Immature natural killer cell (primary cell): ENCODE data around the gene PTPRN. TPM values are rescaled to one million over a fixed set of nuclear protein-coding genes. Genes with fewer than 3 reads are reported as not detected.
"Not testable (repeated sequence)": the region's sequence is repeated elsewhere in the genome, so short reads cannot be mapped to it uniquely, and the experiment has no call there.

ENCODE experiments used
- DNase-seq, 3 donors: peaks; one replicate each; pipeline ENCODE4 v3.0.0; 2022; ENCODE audit warnings: mixed read lengths in 1 of 3
- H3K27ac Mint-ChIP-seq, 6 donors: one replicate each; pipeline ENCODE4 v1.8.0; 2020; ENCODE audit warnings: mixed read lengths in 6 of 6, mild to moderate bottlenecking in 5 of 6, inconsistent platforms in 4 of 6, moderate library complexity in 3 of 6
- H3K27me3 Mint-ChIP-seq, 3 donors: one replicate each; pipeline ENCODE4 v1.8.0; 2020 to 2021; ENCODE audit warnings: low read depth in 3 of 3, mild to moderate bottlenecking in 3 of 3, mixed read lengths in 3 of 3, moderate library complexity in 3 of 3, inconsistent platforms in 1 of 3
- H3K36me3 Mint-ChIP-seq, 3 donors: one replicate each; pipeline ENCODE4 v1.8.0; 2020; ENCODE audit warnings: mixed read lengths in 3 of 3, inconsistent platforms in 2 of 3, mild to moderate bottlenecking in 2 of 3
- H3K4me1 Mint-ChIP-seq, 2 donors: one replicate each; pipeline ENCODE4 v1.8.0; 2020; ENCODE audit warnings: inconsistent platforms in 2 of 2, mild to moderate bottlenecking in 2 of 2, mixed read lengths in 2 of 2, moderate library complexity in 1 of 2
- H3K4me3 Mint-ChIP-seq, 5 donors: one replicate each; pipeline ENCODE4 v1.8.0; 2020; ENCODE audit warnings: mild to moderate bottlenecking in 5 of 5, mixed read lengths in 5 of 5, inconsistent platforms in 3 of 5, moderate library complexity in 3 of 5
- H3K9me3 Mint-ChIP-seq, 6 donors: one replicate each; pipeline ENCODE4 v1.8.0; 2020; ENCODE audit warnings: mild to moderate bottlenecking in 6 of 6, mixed read lengths in 6 of 6, inconsistent platforms in 4 of 6, moderate library complexity in 3 of 6
- polyA plus RNA-seq, 3 donors: library from polyadenylated mRNA; unstranded; fragments of 300-500 nt; fragmentation: Illumina TruSeq; gene quantifications; one replicate each; pipeline ENCODE4 v1.2.3, GENCODE V29; 2021

PTPRN gene
- polyA plus RNA-seq, 3 donors from 2014 or later: 0.41 TPM; not detected in 2

- Mint-ChIP-seq H3K4me1 (no peaks in the 10 kb centered on the region), H3K27ac (no peak overlapping the region), H3K4me3 (no peak overlapping the region), H3K36me3 (no peaks in the 10 kb centered on the region), H3K9me3 (peaks cover 0 to 9% (median 0%) of the 10 kb centered on the region in 6 donors), H3K27me3 (peaks cover 12 to 19% (median 17%) of the 10 kb centered on the region in 3 donors)
- no peak for DNase-seq
Observed at GRCh38 chr2:219327719-219328118, 18.5 kb upstream of the PTPRN start.

GRCh38 chr2:219325657-219326315 is 16.6 kb upstream of the PTPRN start:
- DNase-seq: no peak
- H3K4me3 Mint-ChIP-seq: no peak overlapping the region
- no peaks in the 10 kb centered on the region for H3K9me3 Mint-ChIP-seq
- H3K4me1 Mint-ChIP-seq: no peaks in the 10 kb centered on the region
- no peaks in the 10 kb centered on the region for H3K36me3 Mint-ChIP-seq
- H3K27ac Mint-ChIP-seq: no peak overlapping the region
- H3K27me3 Mint-ChIP-seq: peaks cover 8 to 11% (median 8%) of the 10 kb centered on the region in 3 donors

- no peak overlapping the region for H3K4me3 Mint-ChIP-seq
- no peak for DNase-seq
- peaks cover 6 to 10% (median 8%) of the 10 kb centered on the region in 3 donors for H3K27me3 Mint-ChIP-seq
- H3K27ac Mint-ChIP-seq: no peak overlapping the region
- no peaks in the 10 kb centered on the region for H3K4me1 Mint-ChIP-seq
- H3K9me3 Mint-ChIP-seq: no peaks in the 10 kb centered on the region
- H3K36me3 Mint-ChIP-seq: no peaks in the 10 kb centered on the region
Observed at GRCh38 chr2:219325136-219325535, 15.9 kb upstream of the PTPRN start.

GRCh38 chr2:219323434-219323833 is 14.2 kb upstream of the PTPRN start:
- no peak for DNase-seq
- Mint-ChIP-seq H3K4me3 (no peak overlapping the region), H3K27me3 (peaks cover 5 to 12% (median 6%) of the 10 kb centered on the region in 3 donors), H3K27ac (peak overlapping the region in 1 of 6 donors; percentile 14), H3K4me1 (no peaks in the 10 kb centered on the region), H3K36me3 (no peaks in the 10 kb centered on the region), H3K9me3 (no peaks in the 10 kb centered on the region)

GRCh38 chr2:219314804-219315468 is 5.7 kb upstream of the PTPRN start:
- Mint-ChIP-seq H3K27ac (no peak overlapping the region), H3K36me3 (no peaks in the 10 kb centered on the region), H3K27me3 (peaks cover 11 to 27% (median 12%) of the 10 kb centered on the region in 3 donors), H3K4me3 (no peak overlapping the region), H3K4me1 (no peaks in the 10 kb centered on the region), H3K9me3 (no peaks in the 10 kb centered on the region)
- DNase-seq: no peak

GRCh38 chr2:219312683-219313263 is 3.6 kb upstream of the PTPRN start:
- not testable (repeated sequence) for H3K4me3 Mint-ChIP-seq, H3K4me1 Mint-ChIP-seq, H3K36me3 Mint-ChIP-seq, H3K27ac Mint-ChIP-seq, DNase-seq, H3K9me3 Mint-ChIP-seq
- peaks cover 15 to 30% (median 19%) of the 10 kb centered on the region in 3 donors for H3K27me3 Mint-ChIP-seq

- peak; percentile 47 to 58 (median 54) for DNase-seq
- Mint-ChIP-seq H3K36me3 (no peaks in the 10 kb centered on the region), H3K9me3 (no peaks in the 10 kb centered on the region), H3K4me1 (no peaks in the 10 kb centered on the region), H3K27me3 (peaks cover 14 to 32% (median 25%) of the 10 kb centered on the region in 3 donors), H3K27ac (no peak overlapping the region), H3K4me3 (no peak overlapping the region)
Observed at GRCh38 chr2:219308142-219309101, 779 bp downstream of the PTPRN start.

GRCh38 chr2:219306047-219306446 is 3.2 kb downstream of the PTPRN start:
- Mint-ChIP-seq H3K4me3 (no peak overlapping the region), H3K36me3 (no peaks in the 10 kb centered on the region), H3K9me3 (no peaks in the 10 kb centered on the region), H3K27me3 (peaks cover 12 to 26% (median 23%) of the 10 kb centered on the region in 3 donors), H3K4me1 (no peaks in the 10 kb centered on the region), H3K27ac (no peak overlapping the region)
- no peak for DNase-seq

- H3K36me3 Mint-ChIP-seq: no peaks in the 10 kb centered on the region
- peaks cover 0 to 2% (median 0%) of the 10 kb centered on the region in 6 donors for H3K9me3 Mint-ChIP-seq
- peaks cover 5 to 22% (median 19%) of the 10 kb centered on the region in 3 donors for H3K27me3 Mint-ChIP-seq
- H3K4me3 Mint-ChIP-seq: no peak overlapping the region
- no peak for DNase-seq
- no peaks in the 10 kb centered on the region for H3K4me1 Mint-ChIP-seq
- H3K27ac Mint-ChIP-seq: no peak overlapping the region
Observed at GRCh38 chr2:219304223-219304622, 5.0 kb downstream of the PTPRN start.

- Mint-ChIP-seq H3K4me1 (peaks cover 0 to 1% of the 10 kb centered on the region in 2 donors), H3K4me3 (no peak overlapping the region), H3K36me3 (no peaks in the 10 kb centered on the region), H3K27me3 (peaks cover 6 to 18% (median 13%) of the 10 kb centered on the region in 3 donors), H3K9me3 (peaks cover 0 to 2% (median 0%) of the 10 kb centered on the region in 6 donors), H3K27ac (no peak overlapping the region)
- DNase-seq: no peak
Observed at GRCh38 chr2:219302412-219302968, 6.7 kb downstream of the PTPRN start.

- peaks cover 3 to 10% of the 10 kb centered on the region in 2 donors for H3K4me1 Mint-ChIP-seq
- DNase-seq: no peak
- H3K27me3 Mint-ChIP-seq: peaks cover 6 to 16% (median 13%) of the 10 kb centered on the region in 3 donors
- no peak overlapping the region for H3K27ac Mint-ChIP-seq
- no peaks in the 10 kb centered on the region for H3K36me3 Mint-ChIP-seq
- peaks cover 0 to 2% (median 0%) of the 10 kb centered on the region in 6 donors for H3K9me3 Mint-ChIP-seq
- no peak overlapping the region for H3K4me3 Mint-ChIP-seq
Observed at GRCh38 chr2:219300022-219300421, 9.2 kb downstream of the PTPRN start.

GRCh38 chr2:219299372-219299760 is 9.8 kb downstream of the PTPRN start:
- no peak for DNase-seq
- peaks cover 6 to 13% (median 10%) of the 10 kb centered on the region in 3 donors for H3K27me3 Mint-ChIP-seq
- H3K36me3 Mint-ChIP-seq: no peaks in the 10 kb centered on the region
- H3K27ac Mint-ChIP-seq: no peak overlapping the region
- peaks cover 0 to 2% (median 0%) of the 10 kb centered on the region in 6 donors for H3K9me3 Mint-ChIP-seq
- H3K4me1 Mint-ChIP-seq: peaks cover 5 to 12% of the 10 kb centered on the region in 2 donors
- no peak overlapping the region for H3K4me3 Mint-ChIP-seq

GRCh38 chr2:219298759-219299371 is 10.3 kb downstream of the PTPRN start:
- no peaks in the 10 kb centered on the region for H3K36me3 Mint-ChIP-seq
- peaks cover 10 to 17% of the 10 kb centered on the region in 2 donors for H3K4me1 Mint-ChIP-seq
- DNase-seq: peak; percentile 83 to 85 (median 84)
- H3K4me3 Mint-ChIP-seq: no peak overlapping the region
- H3K9me3 Mint-ChIP-seq: peaks cover 0 to 2% (median 0%) of the 10 kb centered on the region in 6 donors
- H3K27me3 Mint-ChIP-seq: peaks cover 6 to 14% (median 10%) of the 10 kb centered on the region in 3 donors
- peak overlapping the region in 2 of 6 donors; percentile 35 to 56 for H3K27ac Mint-ChIP-seq
